T-cell (primary cell): ENCODE results near the gene CBFB. TPM values are rescaled to one million over a fixed set of nuclear protein-coding genes. Genes with fewer than 3 reads are reported as not detected.
"Not testable (repeated sequence)": the region's sequence is repeated elsewhere in the genome, so short reads cannot be mapped to it uniquely, and the experiment has no call there.

Experiments used
- ATAC-seq, 4 experiments: fragments of 200-7000 bp in 3 of 4; fragments of 150-1000 bp in 1 of 4; cut with Tn5 transposase; replicated peaks in 1 of 4; 1 replicate in 3 of 4; 2 replicates in 1 of 4; pipeline ENCODE4 v1.10.0; 2021; ENCODE audit warnings: moderate library complexity in 3 of 4, mild to moderate bottlenecking in 2 of 4, moderate number of reproducible peaks in 1 of 4
- CTCF ChIA-PET, 2 donors: fragments of 300-600 bp; sonication (Branson Sonifier 250); formaldehyde crosslinking; loops; one replicate each; lab custom pipeline; 2022; ENCODE audit warnings: antibody characterized with exemption in 2 of 2; lab: Charles Lee
- POLR2A ChIA-PET, 2 donors: fragments of 300-600 bp; sonication (Branson Sonifier 250); formaldehyde crosslinking; loops; one replicate each; lab custom pipeline; 2022; ENCODE audit warnings: antibody characterized with exemption in 2 of 2; lab: Charles Lee
- DNase-seq, 35 experiments: peaks; one replicate each; pipeline versions ENCODE4 v3.0.0 to v3.0.0-alpha.2; 2013 to 2023
- H3K27ac ChIP-seq: one replicate; pipeline ENCODE4 v1.5.1; 2013; ENCODE audit warnings: low read length
- H3K27me3 ChIP-seq, 2 experiments: replicated peaks in 1 of 2; 1 replicate in 1 of 2; 2 replicates in 1 of 2; pipeline versions ENCODE4 v1.6.1 to v1.7.0; 2013; ENCODE audit warnings: low read length in 1 of 2, mixed read lengths in 1 of 2; ENCODE audit not compliant: control insufficient read depth in 2 of 2, insufficient read depth in 2 of 2; ENCODE audit errors: extremely low read depth in 1 of 2
- H3K36me3 ChIP-seq, 2 donors: 1 replicate in 1 of 2; 2 replicates in 1 of 2; pipeline versions ENCODE4 v1.6.1 to v1.7.0; 2013; ENCODE audit warnings: low read length in 1 of 2; ENCODE audit not compliant: control insufficient read depth in 2 of 2, insufficient read depth in 1 of 2; ENCODE audit errors: extremely low read depth in 1 of 2
- H3K4me1 ChIP-seq, 2 experiments: 1 replicate in 1 of 2; 2 replicates in 1 of 2; pipeline versions ENCODE4 v1.6.1 to v1.7.0; 2013; ENCODE audit warnings: low read length in 2 of 2, mixed read lengths in 1 of 2; ENCODE audit not compliant: insufficient read depth in 2 of 2, control insufficient read depth in 1 of 2; ENCODE audit errors: extremely low read depth in 1 of 2
- H3K4me3 ChIP-seq, 2 donors: 1 replicate in 1 of 2; 2 replicates in 1 of 2; pipeline versions ENCODE4 v1.5.1 to v1.7.0; 2013; ENCODE audit warnings: mild to moderate bottlenecking in 2 of 2, low read length in 1 of 2, moderate library complexity in 1 of 2; ENCODE audit not compliant: control insufficient read depth in 1 of 2; ENCODE audit errors: extremely low read depth in 1 of 2
- H3K9me3 ChIP-seq: 2 replicates; pipeline ENCODE4 v1.7.0; 2013
- H3K27ac Mint-ChIP-seq, 2 donors: one replicate each; pipeline ENCODE4 v1.8.0; 2020 to 2021; ENCODE audit warnings: mild to moderate bottlenecking in 2 of 2, mixed read lengths in 2 of 2
- H3K27me3 Mint-ChIP-seq, 2 donors: one replicate each; pipeline ENCODE4 v1.8.0; 2021 to 2022; ENCODE audit warnings: mixed read lengths in 2 of 2
- H3K36me3 Mint-ChIP-seq: one replicate; pipeline ENCODE4 v1.8.0; 2021; ENCODE audit warnings: mixed read lengths
- H3K4me1 Mint-ChIP-seq, 3 donors: one replicate each; pipeline ENCODE4 v1.8.0; 2020 to 2022; ENCODE audit warnings: mixed read lengths in 3 of 3, mild to moderate bottlenecking in 1 of 3
- H3K4me3 Mint-ChIP-seq, 3 donors: one replicate each; pipeline ENCODE4 v1.8.0; 2020 to 2022; ENCODE audit warnings: mild to moderate bottlenecking in 3 of 3, mixed read lengths in 3 of 3, moderate library complexity in 3 of 3
- H3K9me3 Mint-ChIP-seq, 3 donors: one replicate each; pipeline ENCODE4 v1.8.0; 2020 to 2022; ENCODE audit warnings: mixed read lengths in 3 of 3
- WGBS: methylation state at CpG from one replicate; pipeline ENCODE4 v1.1.5; 2013; ENCODE audit warnings: missing lambda C conversion rate; ENCODE audit not compliant: insufficient coverage; 5-methylcytosine and 5-hydroxymethylcytosine counted together
- total RNA-seq, 35 experiments: library from RNA in 6 of 35; stranded (reverse) in 6 of 35; fragments of 120-200 nt in 1 of 35; gene quantifications; one replicate each; pipeline versions ENCODE4 v1.2.1 to v1.2.4 and lab custom pipeline; 2013 to 2026

The CBFB gene
- total RNA-seq, 5 donors from 2014 or later (not counting 1 experiment from before 2014, with no cell fraction given) = 80.0 to 115 (median 96.5) TPM

DNA sequence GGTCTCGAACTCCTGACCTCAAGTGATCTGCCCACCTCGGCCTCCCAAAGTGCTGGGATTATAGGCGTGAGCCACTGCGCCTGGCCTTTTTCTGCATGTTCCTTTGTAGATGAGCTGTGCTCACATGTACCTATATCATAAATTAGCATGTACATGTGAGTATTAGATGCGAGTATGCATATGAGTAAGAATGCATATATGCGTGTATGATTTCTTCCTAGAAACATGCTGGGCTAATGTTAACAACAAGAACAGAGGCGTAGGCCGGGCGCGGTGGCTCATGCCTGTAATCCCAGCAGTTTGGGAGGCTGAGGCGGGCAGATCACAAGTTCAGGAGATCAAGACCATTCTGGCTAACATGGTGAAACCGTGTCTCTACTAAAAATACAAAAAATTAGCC lies 35.4 kb upstream of the CBFB start:
- H3K4me3 ChIP-seq, H3K9me3 Mint-ChIP-seq, H3K27ac ChIP-seq, DNase-seq, H3K4me1 Mint-ChIP-seq, H3K27me3 Mint-ChIP-seq, POLR2A ChIA-PET, H3K4me3 Mint-ChIP-seq, H3K36me3 ChIP-seq, ATAC-seq, H3K27ac Mint-ChIP-seq, H3K36me3 Mint-ChIP-seq, CTCF ChIA-PET, H3K27me3 ChIP-seq, H3K4me1 ChIP-seq, H3K9me3 ChIP-seq: not testable (repeated sequence)
- 100% methylated on average over 3 of the region's 12 CpGs for WGBS

DNA sequence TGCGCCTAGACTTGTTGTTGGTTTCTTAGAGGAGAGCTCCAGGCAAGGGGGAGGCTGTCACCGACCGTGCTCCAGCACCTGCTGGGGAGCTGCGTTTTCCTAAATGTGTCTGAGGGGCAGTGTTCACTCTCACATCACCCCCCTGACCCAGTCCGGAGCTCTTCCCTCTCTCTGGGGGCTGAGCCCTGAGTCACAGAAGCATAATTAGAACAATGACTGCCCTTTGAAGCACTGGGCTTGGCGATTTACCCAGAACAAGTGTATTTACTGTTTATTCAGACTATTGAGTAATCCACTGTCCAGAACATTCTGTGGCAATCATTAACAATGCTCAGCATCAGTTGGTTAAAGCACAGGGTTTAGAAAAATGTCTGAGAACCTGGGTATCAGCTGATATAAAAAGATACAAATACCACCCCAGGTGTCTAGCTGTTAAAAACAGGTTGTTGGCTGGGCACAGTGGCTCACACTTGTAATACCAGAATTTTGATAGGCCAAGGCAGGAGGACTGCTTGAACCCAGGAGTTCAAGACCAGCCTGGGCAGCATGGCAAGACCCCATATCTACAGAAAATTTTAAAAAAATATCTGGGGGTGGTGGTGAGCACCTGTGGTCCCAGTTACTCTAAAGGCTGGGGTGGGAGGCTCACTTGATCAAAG lies 32.5 kb upstream of the CBFB start:
- H3K27ac Mint-ChIP-seq = no peak overlapping the region
- WGBS = 100% methylated on average over 2 of the region's 6 CpGs
- peaks cover 0 to 13% of the 10 kb centered on the region in 2 experiments for H3K4me1 ChIP-seq
- no peak overlapping the region for H3K27ac ChIP-seq
- no peak overlapping the region for H3K4me3 ChIP-seq
- H3K4me1 Mint-ChIP-seq = peaks cover 8 to 12% (median 9%) of the 10 kb centered on the region in 3 donors
- H3K27me3 ChIP-seq = no peaks in the 10 kb centered on the region
- H3K27me3 Mint-ChIP-seq = no peaks in the 10 kb centered on the region
- ChIA-PET POLR2A (no interaction called here), CTCF (no interaction called here)
- H3K36me3 ChIP-seq = no peaks in the 10 kb centered on the region
- DNase-seq (no peak), ATAC-seq (no peak)
- H3K4me3 Mint-ChIP-seq = no peak overlapping the region
- H3K9me3 Mint-ChIP-seq = no peaks in the 10 kb centered on the region
- no peaks in the 10 kb centered on the region for H3K36me3 Mint-ChIP-seq
- no peaks in the 10 kb centered on the region for H3K9me3 ChIP-seq

GRCh38 chr16:66996983-66997358 lies 32.0 kb upstream of the CBFB start:
- WGBS = 74% methylated on average over 3 of the region's 3 CpGs
- Histone ChIP-seq H3K27me3 (no peaks in the 10 kb centered on the region), H3K27ac (no peak overlapping the region), H3K9me3 (no peaks in the 10 kb centered on the region), H3K4me1 (peaks cover 0 to 17% of the 10 kb centered on the region in 2 experiments), H3K36me3 (no peaks in the 10 kb centered on the region), H3K4me3 (no peak overlapping the region)
- CTCF ChIA-PET = interaction anchor here (0.5 to 0.7 kb wide), 2 partner anchors 21 to 85 kb away, joined by 3 to 4 read pairs; no protein-coding TSS in a partner anchor
- Mint-ChIP-seq H3K9me3 (no peaks in the 10 kb centered on the region), H3K4me3 (no peak overlapping the region), H3K27me3 (no peaks in the 10 kb centered on the region), H3K4me1 (peaks cover 13 to 17% (median 14%) of the 10 kb centered on the region in 3 donors), H3K36me3 (no peaks in the 10 kb centered on the region), H3K27ac (no peak overlapping the region)
- DNase-seq = no peak
- POLR2A ChIA-PET = no interaction called here
- no peak for ATAC-seq

GRCh38 chr16:67000384-67001351 lies 28.3 kb upstream of the CBFB start:
- Mint-ChIP-seq H3K4me1 (peaks cover 19 to 25% (median 22%) of the 10 kb centered on the region in 3 donors), H3K27ac (peak overlapping the region; percentile 28 to 86), H3K4me3 (peak overlapping the region; percentile 69 to 80 (median 79)), H3K9me3 (no peaks in the 10 kb centered on the region), H3K36me3 (peaks cover 5% of the 10 kb centered on the region), H3K27me3 (no peaks in the 10 kb centered on the region)
- no peaks in the 10 kb centered on the region for H3K9me3 ChIP-seq
- H3K36me3 ChIP-seq = no peaks in the 10 kb centered on the region
- peak overlapping the region; percentile 47 for H3K27ac ChIP-seq
- H3K27me3 ChIP-seq = peaks cover 0 to 8% of the 10 kb centered on the region in 2 experiments
- H3K4me3 ChIP-seq = peak overlapping the region; percentile 30 to 63
- H3K4me1 ChIP-seq = peaks cover 0 to 17% of the 10 kb centered on the region in 2 experiments
- ChIA-PET POLR2A (no interaction called here), CTCF (interaction anchor here in 1 of 2 donors (0.6 kb wide), 1 partner anchor 546 kb away, joined by 3 read pairs; no protein-coding TSS in a partner anchor)
- peak; percentile 27 to 72 (median 52) for DNase-seq
- 14% methylated on average over 67 of the region's 89 CpGs for WGBS
- ATAC-seq = peak; percentile 74 to 79 (median 77)

DNA sequence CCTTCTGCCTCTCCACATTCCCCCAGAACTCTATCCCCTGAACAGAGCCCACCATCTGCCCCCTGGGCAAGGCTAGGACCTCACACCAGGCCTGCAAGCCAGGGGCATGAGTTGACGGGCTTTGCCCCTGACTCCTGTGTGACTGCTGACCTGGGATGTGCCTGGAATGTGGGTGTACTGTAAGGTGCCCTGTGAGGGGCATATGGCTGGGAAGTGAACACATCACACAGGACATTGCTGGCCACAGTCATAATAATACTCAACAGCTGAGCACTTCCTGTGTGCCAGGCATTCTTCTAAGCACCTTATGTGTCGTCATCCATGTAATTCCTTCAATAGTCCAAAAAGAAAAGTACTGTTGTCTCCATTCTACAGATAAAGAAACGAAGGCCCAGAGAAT lies 27.2 kb upstream of the CBFB start:
- 92% methylated on average over 2 of the region's 3 CpGs for WGBS
- H3K36me3 Mint-ChIP-seq = peaks cover 5% of the 10 kb centered on the region
- Histone ChIP-seq H3K4me1 (peaks cover 0 to 17% of the 10 kb centered on the region in 2 experiments), H3K27ac (no peak overlapping the region), H3K4me3 (no peak overlapping the region), H3K27me3 (peaks cover 0 to 8% of the 10 kb centered on the region in 2 experiments), H3K9me3 (no peaks in the 10 kb centered on the region), H3K36me3 (no peaks in the 10 kb centered on the region)
- no peak for DNase-seq
- peak overlapping the region; percentile 45 to 79 (median 69) for H3K4me3 Mint-ChIP-seq
- H3K27me3 Mint-ChIP-seq = no peaks in the 10 kb centered on the region
- ChIA-PET POLR2A (no interaction called here), CTCF (no interaction called here)
- H3K27ac Mint-ChIP-seq = peak overlapping the region in 1 of 2 donors; percentile 28
- H3K9me3 Mint-ChIP-seq = no peaks in the 10 kb centered on the region
- peaks cover 19 to 25% (median 22%) of the 10 kb centered on the region in 3 donors for H3K4me1 Mint-ChIP-seq
- no peak for ATAC-seq

DNA sequence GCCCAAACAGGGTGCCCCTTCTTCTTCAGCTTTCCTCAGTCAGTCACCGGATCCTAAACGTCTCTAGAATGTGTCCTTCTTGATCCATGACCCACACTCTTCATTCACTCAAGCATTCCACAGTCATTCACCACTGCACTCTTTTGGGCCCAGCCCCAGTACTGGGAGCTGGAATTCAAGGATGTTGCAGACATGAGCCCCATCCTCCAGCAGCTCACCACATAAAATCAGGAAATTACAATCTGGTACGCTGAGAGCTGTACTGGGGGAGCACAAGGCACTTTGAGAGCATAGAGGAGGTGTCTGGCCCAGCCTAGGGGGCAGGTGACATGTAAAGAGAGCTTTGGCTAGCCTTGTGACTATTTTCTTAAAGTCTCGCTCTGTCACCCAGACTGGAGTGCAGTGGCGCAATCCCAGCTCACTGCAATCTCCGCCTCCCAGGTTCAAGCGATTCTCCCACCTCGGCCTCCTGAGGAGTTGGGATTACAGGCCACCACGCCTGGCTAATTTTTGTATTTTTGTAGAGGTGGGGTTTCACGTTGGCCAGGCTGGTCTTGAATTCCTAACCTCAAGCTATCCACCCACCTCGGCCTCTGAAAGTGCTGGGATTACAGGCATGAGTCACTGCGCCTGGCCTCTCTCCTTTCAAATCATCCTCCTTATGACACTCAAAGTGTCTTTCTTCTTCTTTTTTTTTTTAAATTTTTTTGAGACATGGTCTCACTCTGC lies 21.9 kb upstream of the CBFB start:
- CTCF ChIA-PET = no interaction called here
- peaks cover 0 to 8% of the 10 kb centered on the region in 2 experiments for H3K27me3 ChIP-seq
- Mint-ChIP-seq H3K36me3 (peaks cover 5% of the 10 kb centered on the region), H3K4me1 (peaks cover 4 to 10% (median 4%) of the 10 kb centered on the region in 3 donors), H3K27ac (no peak overlapping the region), H3K9me3 (no peaks in the 10 kb centered on the region), H3K4me3 (no peak overlapping the region), H3K27me3 (no peaks in the 10 kb centered on the region)
- H3K4me1 ChIP-seq = no peaks in the 10 kb centered on the region
- no peaks in the 10 kb centered on the region for H3K9me3 ChIP-seq
- H3K4me3 ChIP-seq = no peak overlapping the region
- DNase-seq (no peak), ATAC-seq (no peak)
- no peak overlapping the region for H3K27ac ChIP-seq
- WGBS = 92% methylated on average over 9 of the region's 12 CpGs
- POLR2A ChIA-PET = no interaction called here
- no peaks in the 10 kb centered on the region for H3K36me3 ChIP-seq
